Keratinocyte (primary cell): ENCODE results near the gene TRAPPC3L. TPM values are rescaled to one million over a fixed set of nuclear protein-coding genes. Genes with fewer than 3 reads are reported as not detected.
A peak's percentile ranks its signal among the peaks of the same experiment; 100 is the strongest.

Experiments
- DNase-seq: peaks from one replicate; pipeline ENCODE4 v3.0.0-alpha.2; 2011; ENCODE audit warnings: low read depth, missing footprints, low spot score
- FAIRE-seq: peaks from 2 replicates; lab custom pipeline; 2011; peaks lifted over from hg19 to GRCh38; lab: Jason Lieb, UNC
- H2AFZ ChIP-seq: 2 replicates; pipeline ENCODE4 v1.6.0; 2012; ENCODE audit warnings: low read length, control low read depth, inconsistent platforms; ENCODE audit not compliant: control insufficient read depth
- H3K27ac ChIP-seq: 2 replicates; pipeline ENCODE4 v1.5.1; 2011; ENCODE audit warnings: low read length; ENCODE audit not compliant: control insufficient read depth, insufficient read depth
- H3K27me3 ChIP-seq: 3 replicates; pipeline ENCODE4 v1.6.0; 2011; ENCODE audit warnings: low read length; ENCODE audit not compliant: control insufficient read depth, insufficient read depth; ENCODE audit errors: extremely low read depth
- H3K36me3 ChIP-seq, 2 experiments: 2 replicates in 1 of 2; 3 replicates in 1 of 2; pipeline ENCODE4 v1.5.1; 2011; ENCODE audit warnings: low read length in 2 of 2, mild to moderate bottlenecking in 1 of 2; ENCODE audit not compliant: control insufficient read depth in 2 of 2, insufficient read depth in 2 of 2; ENCODE audit errors: extremely low read depth in 1 of 2
- H3K4me1 ChIP-seq: 3 replicates; pipeline ENCODE4 v1.5.1; 2011; ENCODE audit warnings: low read length; ENCODE audit not compliant: control insufficient read depth, insufficient read depth; ENCODE audit errors: extremely low read depth
- H3K4me2 ChIP-seq: 3 replicates; pipeline ENCODE4 v1.6.0; 2011; ENCODE audit warnings: low read depth, low read length; ENCODE audit not compliant: control insufficient read depth, insufficient read depth; ENCODE audit errors: extremely low read depth
- H3K4me3 ChIP-seq, 3 experiments: fragments of 200-600 bp in 1 of 3; sonication (generic) in 1 of 3; 2 replicates in 2 of 3; 3 replicates in 1 of 3; pipeline ENCODE4 v1.5.1; 2011 to 2016; ENCODE audit warnings: low read length in 3 of 3, mild to moderate bottlenecking in 3 of 3, control low read depth in 2 of 3, inconsistent platforms in 1 of 3, low read depth in 1 of 3, mixed read lengths in 1 of 3, mixed run types in 1 of 3, moderate library complexity in 1 of 3; ENCODE audit not compliant: control insufficient read depth in 2 of 3, insufficient read depth in 2 of 3; ENCODE audit errors: extremely low read depth in 1 of 3
- H3K79me2 ChIP-seq: 2 replicates; pipeline ENCODE4 v1.6.0; 2012; ENCODE audit warnings: low read length; ENCODE audit not compliant: control insufficient read depth, insufficient read depth
- H3K9ac ChIP-seq: 3 replicates; pipeline ENCODE4 v1.6.0; 2011; ENCODE audit warnings: low read length; ENCODE audit not compliant: control insufficient read depth, insufficient read depth; ENCODE audit errors: extremely low read depth
- H3K9me1 ChIP-seq: 3 replicates; pipeline ENCODE4 v1.6.0; 2011; ENCODE audit warnings: low read length; ENCODE audit not compliant: control insufficient read depth, insufficient read depth; ENCODE audit errors: extremely low read depth
- H3K9me3 ChIP-seq: 2 replicates; pipeline ENCODE4 v1.5.1; 2012; ENCODE audit warnings: low read depth, low read length; ENCODE audit not compliant: control insufficient read depth
- H4K20me1 ChIP-seq: 3 replicates; pipeline ENCODE4 v1.6.0; 2011; ENCODE audit warnings: low read length; ENCODE audit not compliant: control insufficient read depth, insufficient read depth; ENCODE audit errors: extremely low read depth
- EZH2 ChIP-seq: IDR thresholded peaks from one replicate; pipeline ENCODE4 v1.6.1; 2012; ENCODE audit warnings: inconsistent platforms, mild to moderate bottlenecking, low read length, moderate library complexity
- dilution Hi-C: fragments of 300-500 bp; cut with MboI; formaldehyde crosslinking; loops from one replicate; pipeline ENCODE4 v1.7.0; 2020; ENCODE audit warnings: low sequenced_read_pairs; ENCODE audit not compliant: extremely low pct_ligation_motif_present
- polyA plus RNA-seq, 5 experiments: library from polyadenylated mRNA; depleted of rRNA in 3 of 5; stranded (reverse) in 3 of 5; stranded (forward) in 1 of 5; unstranded in 1 of 5; fragments of >200 nt; gene quantifications; 1 replicate in 1 of 5; 2 replicates in 3 of 5; 3 replicates in 1 of 5; pipeline versions ENCODE4 v1.2.1 to v1.2.3, GENCODE V29; 2011 to 2012; ENCODE audit warnings: missing spikeins in 2 of 5, low read depth in 1 of 5, low replicate concordance in 1 of 5
- TF ChIP-seq, protein P1 (sequence below), 3 experiments: IDR thresholded peaks in 1 of 3; conservative IDR thresholded peaks in 1 of 3; optimal IDR thresholded peaks in 1 of 3; 2 replicates in 2 of 3; 3 replicates in 1 of 3; pipeline versions ENCODE3 to v1.5.1; 2011; ENCODE audit warnings: low read length in 3 of 3, mild to moderate bottlenecking in 3 of 3, moderate library complexity in 2 of 3, control low read depth in 1 of 3, inconsistent platforms in 1 of 3; ENCODE audit not compliant: insufficient read depth in 2 of 3; ENCODE audit errors: extremely low read depth in 1 of 3

Gene TRAPPC3L
- polyA plus RNA-seq, 1 donor (not counting 4 experiments of a cell fraction or from before 2014, with no cell fraction given), result 0.31 TPM

DNA sequence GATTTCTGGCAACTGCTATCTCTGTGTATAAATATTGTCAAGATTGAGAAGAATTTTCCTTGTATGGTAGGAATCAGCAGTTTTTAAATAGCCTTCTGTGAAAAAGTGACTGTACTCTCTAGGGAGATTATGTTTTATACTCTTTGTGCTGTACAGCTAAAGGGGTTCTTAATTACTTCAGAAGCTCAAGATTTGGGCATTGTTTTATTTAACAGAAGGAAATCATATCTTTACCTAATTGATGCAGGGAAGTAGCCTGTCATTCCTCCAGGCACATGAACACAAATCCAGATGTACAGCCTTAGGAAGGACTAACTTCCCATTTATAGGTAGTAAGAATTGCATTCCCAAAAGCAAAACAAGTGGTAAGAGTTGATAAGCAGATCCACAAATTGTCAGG lies 32.8 kb downstream of the TRAPPC3L start:
- DNase-seq (no peak), FAIRE-seq (no peak)
- Histone ChIP-seq H3K4me3 (peak overlapping the region in 1 of 3 experiments; percentile 33), H3K79me2 (no peaks in the 10 kb centered on the region), H3K9me3 (no peaks in the 10 kb centered on the region), H3K4me1 (peaks cover 19% of the 10 kb centered on the region), H4K20me1 (no peaks in the 10 kb centered on the region), H3K9me1 (no peaks in the 10 kb centered on the region), H3K27me3 (no peaks in the 10 kb centered on the region), H3K4me2 (no peak overlapping the region), H3K9ac (no peak overlapping the region), H3K27ac (peak overlapping the region; percentile 44), H2AFZ (no peak overlapping the region), H3K36me3 (peaks cover 0 to 2% of the 10 kb centered on the region in 2 experiments)
- dilution Hi-C loops, result no loop called here
- TF ChIP-seq EZH2, result no peak
- TF ChIP-seq, protein P1, sequence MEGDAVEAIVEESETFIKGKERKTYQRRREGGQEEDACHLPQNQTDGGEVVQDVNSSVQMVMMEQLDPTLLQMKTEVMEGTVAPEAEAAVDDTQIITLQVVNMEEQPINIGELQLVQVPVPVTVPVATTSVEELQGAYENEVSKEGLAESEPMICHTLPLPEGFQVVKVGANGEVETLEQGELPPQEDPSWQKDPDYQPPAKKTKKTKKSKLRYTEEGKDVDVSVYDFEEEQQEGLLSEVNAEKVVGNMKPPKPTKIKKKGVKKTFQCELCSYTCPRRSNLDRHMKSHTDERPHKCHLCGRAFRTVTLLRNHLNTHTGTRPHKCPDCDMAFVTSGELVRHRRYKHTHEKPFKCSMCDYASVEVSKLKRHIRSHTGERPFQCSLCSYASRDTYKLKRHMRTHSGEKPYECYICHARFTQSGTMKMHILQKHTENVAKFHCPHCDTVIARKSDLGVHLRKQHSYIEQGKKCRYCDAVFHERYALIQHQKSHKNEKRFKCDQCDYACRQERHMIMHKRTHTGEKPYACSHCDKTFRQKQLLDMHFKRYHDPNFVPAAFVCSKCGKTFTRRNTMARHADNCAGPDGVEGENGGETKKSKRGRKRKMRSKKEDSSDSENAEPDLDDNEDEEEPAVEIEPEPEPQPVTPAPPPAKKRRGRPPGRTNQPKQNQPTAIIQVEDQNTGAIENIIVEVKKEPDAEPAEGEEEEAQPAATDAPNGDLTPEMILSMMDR (optimal IDR thresholded peaks at IDR 0.05 in 1 of 3, IDR thresholded peaks at IDR 0.05 in 1 of 3, conservative IDR thresholded peaks at IDR 0.05 in 1 of 3; ENCODE audit: extremely low read depth in 1 of 3, insufficient read depth in 2 of 3, low read length in 3 of 3), result no peak

DNA sequence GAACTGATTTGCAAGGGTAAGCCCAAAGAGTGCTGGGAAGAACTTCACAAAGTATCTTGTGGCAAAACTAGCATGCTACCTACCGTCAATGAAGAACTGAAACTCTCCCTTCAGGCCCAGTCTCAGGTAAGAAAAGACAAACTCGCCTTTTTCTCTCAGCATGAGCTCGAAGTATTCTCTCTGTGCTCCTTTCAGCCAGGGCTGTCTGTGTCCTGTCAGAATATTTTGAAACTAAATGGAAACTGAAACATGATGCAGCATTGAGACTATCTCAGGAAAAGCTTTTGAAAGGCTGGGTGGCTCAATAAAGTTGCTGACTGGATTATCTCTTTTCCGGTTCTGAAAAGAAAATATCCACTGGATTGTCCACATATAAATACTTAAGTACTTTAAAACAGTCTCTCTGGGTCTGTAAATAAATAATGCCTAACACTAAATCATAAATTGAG lies 33.3 kb downstream of the TRAPPC3L start:
- Histone ChIP-seq H3K4me1 (peaks cover 19% of the 10 kb centered on the region), H3K27me3 (no peaks in the 10 kb centered on the region), H3K9ac (no peak overlapping the region), H3K9me1 (no peaks in the 10 kb centered on the region), H2AFZ (peak overlapping the region; percentile 1), H3K36me3 (peaks cover 0 to 2% of the 10 kb centered on the region in 2 experiments), H4K20me1 (no peaks in the 10 kb centered on the region), H3K4me2 (no peak overlapping the region), H3K9me3 (no peaks in the 10 kb centered on the region), H3K79me2 (no peaks in the 10 kb centered on the region), H3K4me3 (peak overlapping the region in 1 of 3 experiments; percentile 33), H3K27ac (peak overlapping the region; percentile 9)
- no peak for FAIRE-seq
- dilution Hi-C loops, result no loop called here
- no peak for DNase-seq
- TF ChIP-seq EZH2, result no peak
- TF ChIP-seq, protein P1 (optimal IDR thresholded peaks at IDR 0.05 in 1 of 3, IDR thresholded peaks at IDR 0.05 in 1 of 3, conservative IDR thresholded peaks at IDR 0.05 in 1 of 3; ENCODE audit: extremely low read depth in 1 of 3, insufficient read depth in 2 of 3, low read length in 3 of 3), result no peak
